Measurements from ENCODE around the gene MID2. TPM values are rescaled to one million over a fixed set of nuclear protein-coding genes. Genes with fewer than 3 reads are reported as not detected.
A peak's percentile ranks its signal among the peaks of the same experiment; 100 is the strongest.

Gene MID2
- total RNA-seq, 1 experiment from 2014 or later = 1.6 TPM

- Histone ChIP-seq H3K79me2 (ENCODE audit: insufficient read depth, low read length) (no peaks in the 10 kb centered on the region), H3K14ac (ENCODE audit: insufficient read depth, low read length) (no peak overlapping the region), H4K8ac (replicated peaks; ENCODE audit: insufficient read length, low read depth, low read length) (no peak overlapping the region), H3K56ac (ENCODE audit: insufficient read length, low read depth, low read length) (no peak overlapping the region), H2AFZ (ENCODE audit: low read length) (no peak overlapping the region), H3K27ac (ENCODE audit: insufficient read length, low read depth, low read length) (no peak overlapping the region), H3T11ph (ENCODE audit: low read length) (no peak overlapping the region), H3K18ac (ENCODE audit: insufficient read length, low read depth, low read length) (no peak overlapping the region), H4K20me1 (ENCODE audit: control insufficient read depth, insufficient read depth, insufficient read length) (no peaks in the 10 kb centered on the region), H3K23ac (ENCODE audit: insufficient read length, low read depth, low read length) (no peak overlapping the region), H2BK5ac (ENCODE audit: insufficient read length, low read length) (no peak overlapping the region), H2BK120ac (ENCODE audit: low read depth, low read length, poor library complexity, severe bottlenecking) (no peak overlapping the region), H4K91ac (ENCODE audit: insufficient read length, low read depth, low read length) (no peak overlapping the region), H2AK5ac (ENCODE audit: insufficient read length, low read length) (no peak overlapping the region), H3K23me2 (ENCODE audit: insufficient read length, low read depth, low read length, poor library complexity, severe bottlenecking) (no peaks in the 10 kb centered on the region), H3K4me1 (ENCODE audit: insufficient read depth, low read length) (no peaks in the 10 kb centered on the region; the same call in 1 of the 2 replicates), H3K4ac (ENCODE audit: low read depth, low read length) (no peak overlapping the region), H3K79me1 (ENCODE audit: insufficient read depth, low read depth, low read length, poor library complexity, severe bottlenecking) (no peaks in the 10 kb centered on the region), H3K9me3 (ENCODE audit: control insufficient read depth, low read depth, low read length) (no peaks in the 10 kb centered on the region), H2BK15ac (ENCODE audit: low read depth, low read length) (no peak overlapping the region), H2BK20ac (ENCODE audit: low read depth, low read length, poor library complexity, severe bottlenecking) (no peak overlapping the region), H3K27me3 (ENCODE audit: insufficient read depth, low read length) (no peaks in the 10 kb centered on the region), H4K5ac (ENCODE audit: insufficient read length, low read depth, low read length) (no peak overlapping the region), H2BK12ac (ENCODE audit: insufficient read length, low read depth, low read length) (no peak overlapping the region), H3K4me2 (ENCODE audit: insufficient read depth, insufficient read length, low read length) (no peak overlapping the region), H3K9ac (ENCODE audit: extremely low read depth, insufficient read length, low read length) (no peak overlapping the region)
- DNase-seq = no peak
- no peak overlapping the region for H3K4me3 Mint-ChIP-seq
- H3K27me3 Mint-ChIP-seq (ENCODE audit: low read depth) = no peaks in the 10 kb centered on the region; the same call in 1 of the 2 replicates
- peaks cover 0 to 9% (median 0%) of the 10 kb centered on the region in 3 experiments; a peak in 4 of 7 replicates for H3K36me3 Mint-ChIP-seq (ENCODE audit: insufficient read depth in 1 of 3, low read depth in 3 of 3)
- WGBS (ENCODE audit: extremely low coverage, insufficient read length, low lambda C conversion rate) = no CpG with 5 or more reads among the region's 1 CpG
- peaks cover 0 to 21% of the 10 kb centered on the region in 2 experiments; a peak in 2 of 5 replicates for H3K9me3 Mint-ChIP-seq
- peak overlapping the region in 1 of 3 experiments; percentile 57; a peak in 1 of 7 replicates for H3K27ac Mint-ChIP-seq
- peaks cover 5 to 14% of the 10 kb centered on the region in 2 experiments; a peak in 3 of 4 replicates for H3K4me1 Mint-ChIP-seq
- no peak for TF ChIP-seq CTCF (conservative IDR thresholded peaks at IDR 0.05)
These were observed 108.6 kb downstream of the MID2 start for GRCh38 chrX:107934262-107934661.

All from H9 (cell line).